Measurements from ENCODE around the gene CCDC50. TPM values are rescaled to one million over a fixed set of nuclear protein-coding genes. Genes with fewer than 3 reads are reported as not detected.

The CCDC50 gene
- total RNA-seq, 1 donor, result 31.0 TPM

DNA sequence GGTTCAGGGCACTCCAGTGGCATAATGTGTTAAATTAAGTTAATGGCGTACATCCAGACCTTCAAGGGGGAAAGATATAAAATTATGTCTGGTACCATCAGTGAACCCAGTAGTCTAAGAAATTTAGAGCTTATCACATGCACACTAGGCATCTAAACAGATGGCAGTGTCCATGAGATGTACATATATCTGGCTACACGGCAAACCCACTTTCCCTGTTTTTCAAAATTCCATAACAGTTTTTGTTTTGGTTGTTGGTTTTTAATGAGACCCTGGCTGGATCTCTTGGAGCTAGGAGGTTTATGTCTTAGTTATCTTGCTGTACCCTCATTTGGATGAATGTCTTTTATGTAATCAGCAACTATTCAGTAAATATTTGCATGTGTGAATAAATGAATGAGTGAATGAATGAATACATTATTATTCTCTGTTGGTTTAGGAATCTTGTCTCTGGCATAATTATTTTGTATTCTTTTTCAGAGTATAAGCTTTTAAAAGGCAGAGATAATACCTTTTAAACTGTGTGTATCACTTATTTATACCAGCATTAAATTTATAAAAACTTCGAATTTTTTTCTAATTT lies 4.2 kb downstream of the CCDC50 start:
- H3K4me1 ChIP-seq (ENCODE audit: insufficient read depth, low read length), result peaks cover 20% of the 10 kb centered on the region
- H3K27me3 ChIP-seq (ENCODE audit: insufficient read depth, low read length), result no peaks in the 10 kb centered on the region
- no peaks in the 10 kb centered on the region for H3K9me3 ChIP-seq (ENCODE audit: low read depth, low read length)
- no peak overlapping the region for H3K4me3 ChIP-seq (ENCODE audit: low read length)

DNA sequence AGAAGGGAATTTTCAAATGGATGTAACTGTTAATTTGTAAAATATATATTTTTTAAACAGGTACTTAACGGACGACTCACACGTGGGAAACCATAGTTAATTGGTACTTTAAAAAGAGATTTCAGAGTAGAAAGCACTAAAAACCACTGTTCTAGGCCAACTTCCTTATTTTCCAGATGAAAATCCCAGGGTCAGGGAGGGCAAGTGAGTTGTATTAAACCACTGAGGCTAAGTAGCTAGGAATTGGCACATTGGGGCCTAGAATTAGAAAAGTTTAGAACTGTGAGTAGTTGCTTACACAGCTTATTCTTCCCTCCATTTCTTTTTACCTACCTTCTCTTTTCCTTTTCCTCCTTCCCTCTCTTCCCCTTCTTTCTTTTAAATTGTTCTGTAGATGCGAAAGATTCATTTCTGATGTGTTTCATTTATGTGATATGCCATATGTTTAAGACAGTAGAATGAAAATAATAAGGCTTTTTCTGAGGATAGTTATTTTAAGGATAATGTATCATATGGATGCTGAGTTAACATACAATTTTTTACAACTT lies 5.2 kb downstream of the CCDC50 start:
- Histone ChIP-seq H3K4me1 (ENCODE audit: insufficient read depth, low read length) (peaks cover 13% of the 10 kb centered on the region), H3K9me3 (ENCODE audit: low read depth, low read length) (no peaks in the 10 kb centered on the region), H3K27me3 (ENCODE audit: insufficient read depth, low read length) (no peaks in the 10 kb centered on the region), H3K4me3 (ENCODE audit: low read length) (no peak overlapping the region)

DNA sequence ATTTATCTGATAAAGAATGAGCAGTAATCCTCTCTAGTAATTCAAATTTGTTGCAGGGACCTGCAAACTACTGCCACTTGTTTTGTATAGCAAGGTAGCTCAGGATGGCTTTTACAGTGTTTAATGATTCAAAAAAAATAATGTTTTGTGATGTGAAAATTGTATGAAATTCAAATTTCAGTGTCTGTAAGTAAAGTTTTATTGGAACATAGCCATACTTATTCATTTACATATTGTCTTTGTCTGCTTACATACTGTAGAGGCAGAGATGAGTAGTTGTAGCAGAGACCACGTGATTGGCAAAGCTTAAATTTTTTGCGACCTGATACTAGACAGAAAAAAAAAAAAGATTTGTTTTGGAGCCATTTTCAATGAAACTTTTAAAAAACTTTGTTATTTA lies 7.6 kb downstream of the CCDC50 start:
- no peaks in the 10 kb centered on the region for H3K9me3 ChIP-seq (ENCODE audit: low read depth, low read length)
- no peaks in the 10 kb centered on the region for H3K27me3 ChIP-seq (ENCODE audit: insufficient read depth, low read length)
- H3K4me1 ChIP-seq (ENCODE audit: insufficient read depth, low read length), result no peaks in the 10 kb centered on the region
- no peak overlapping the region for H3K4me3 ChIP-seq (ENCODE audit: low read length)

DNA sequence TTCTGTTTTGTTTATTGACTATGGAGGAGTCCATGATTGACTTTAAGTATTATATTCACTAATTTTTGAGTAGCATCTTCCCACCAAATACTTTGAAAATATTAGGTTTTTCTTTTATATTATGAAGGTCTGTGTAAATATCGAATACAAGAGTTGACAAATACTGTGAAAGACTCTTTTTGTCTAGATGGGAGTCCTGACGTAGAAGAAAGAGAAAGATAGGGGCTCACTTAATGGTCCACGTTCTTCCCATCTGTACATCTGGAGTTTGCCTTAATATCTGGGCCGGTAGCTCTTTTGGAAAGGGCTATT lies 8.9 kb downstream of the CCDC50 start:
- no peaks in the 10 kb centered on the region for H3K9me3 ChIP-seq (ENCODE audit: low read depth, low read length)
- no peaks in the 10 kb centered on the region for H3K4me1 ChIP-seq (ENCODE audit: insufficient read depth, low read length)

DNA sequence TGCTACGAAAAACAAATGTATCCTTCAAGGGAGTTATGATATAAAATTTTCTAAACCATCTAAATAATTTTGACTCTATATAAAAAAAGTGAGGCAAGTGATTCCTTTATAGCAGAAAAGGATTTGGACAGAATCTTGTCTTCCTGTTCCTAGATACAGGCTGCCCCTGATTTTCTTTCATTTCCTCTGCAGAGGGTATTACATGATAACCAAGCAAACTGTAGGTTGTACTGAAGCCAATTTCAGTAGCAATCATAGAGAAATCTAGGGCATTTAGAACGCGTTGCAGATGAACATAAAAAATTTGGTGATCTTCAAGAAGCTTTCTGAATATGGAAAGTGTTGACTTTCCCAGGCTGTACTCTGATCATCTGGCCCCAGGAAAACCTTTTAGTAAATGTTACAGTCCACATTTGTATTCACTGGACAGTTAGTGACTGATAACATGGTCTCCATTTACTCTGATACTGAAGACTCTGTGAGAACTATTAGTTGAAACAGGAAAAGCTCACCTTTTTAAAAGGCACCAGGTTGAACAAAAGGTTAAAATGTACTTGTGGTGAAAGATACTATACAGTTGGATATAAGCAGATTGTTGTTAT lies 10.2 kb downstream of the CCDC50 start:
- no peaks in the 10 kb centered on the region for H3K9me3 ChIP-seq (ENCODE audit: low read depth, low read length)
- H3K27me3 ChIP-seq (ENCODE audit: insufficient read depth, low read length), result no peaks in the 10 kb centered on the region
- no peak overlapping the region for H3K4me3 ChIP-seq (ENCODE audit: low read length)
- no peaks in the 10 kb centered on the region for H3K4me1 ChIP-seq (ENCODE audit: insufficient read depth, low read length)

More for the DNA sequence above, 8.9 kb downstream of the CCDC50 start:
- Histone ChIP-seq H3K4me3 (ENCODE audit: low read length) (no peak overlapping the region), H3K27me3 (ENCODE audit: insufficient read depth, low read length) (no peaks in the 10 kb centered on the region)

DNA sequence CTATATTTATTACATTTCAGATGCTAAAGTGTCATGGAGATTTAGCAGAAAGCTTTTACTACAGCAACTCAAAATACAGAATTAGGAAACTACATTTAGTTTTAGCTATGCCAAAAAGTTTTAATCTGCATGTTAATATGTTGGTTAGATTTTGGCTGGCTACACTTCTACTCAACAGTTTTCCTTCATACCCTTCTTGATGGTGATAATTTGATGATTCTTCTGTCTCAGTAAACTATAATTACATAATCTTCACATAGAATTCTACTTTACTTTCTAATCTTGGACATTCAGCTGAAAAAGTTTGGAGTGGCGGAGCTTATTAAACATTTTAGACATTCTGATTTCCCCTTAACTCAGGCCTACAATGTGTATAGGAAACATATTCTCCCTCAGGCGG lies 11.2 kb downstream of the CCDC50 start:
- Histone ChIP-seq H3K4me1 (ENCODE audit: insufficient read depth, low read length) (no peaks in the 10 kb centered on the region), H3K9me3 (ENCODE audit: low read depth, low read length) (no peaks in the 10 kb centered on the region), H3K27me3 (ENCODE audit: insufficient read depth, low read length) (no peaks in the 10 kb centered on the region), H3K4me3 (ENCODE audit: low read length) (no peak overlapping the region)

DNA sequence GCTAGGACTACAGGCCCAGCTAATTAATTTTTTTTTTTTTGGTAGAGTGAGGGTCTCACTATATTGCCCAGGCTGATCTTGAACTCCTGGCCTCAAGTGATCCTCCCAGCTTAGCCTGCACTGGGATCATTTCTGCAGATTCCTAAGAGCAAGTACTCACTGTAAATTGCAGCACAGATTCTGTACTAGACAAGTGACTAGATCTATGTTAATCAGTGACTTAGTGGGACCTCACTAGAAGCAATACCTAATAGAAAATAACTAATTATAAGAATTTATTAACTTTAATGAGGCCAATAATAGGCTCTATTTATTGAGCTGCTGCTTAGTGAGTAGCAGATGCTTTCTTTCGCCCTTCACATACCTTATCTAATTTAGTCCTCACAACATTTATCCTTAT lies 11.8 kb downstream of the CCDC50 start:
- Histone ChIP-seq H3K27me3 (ENCODE audit: insufficient read depth, low read length) (no peaks in the 10 kb centered on the region), H3K9me3 (ENCODE audit: low read depth, low read length) (no peaks in the 10 kb centered on the region), H3K4me1 (ENCODE audit: insufficient read depth, low read length) (no peaks in the 10 kb centered on the region), H3K4me3 (ENCODE audit: low read length) (no peak overlapping the region)

DNA sequence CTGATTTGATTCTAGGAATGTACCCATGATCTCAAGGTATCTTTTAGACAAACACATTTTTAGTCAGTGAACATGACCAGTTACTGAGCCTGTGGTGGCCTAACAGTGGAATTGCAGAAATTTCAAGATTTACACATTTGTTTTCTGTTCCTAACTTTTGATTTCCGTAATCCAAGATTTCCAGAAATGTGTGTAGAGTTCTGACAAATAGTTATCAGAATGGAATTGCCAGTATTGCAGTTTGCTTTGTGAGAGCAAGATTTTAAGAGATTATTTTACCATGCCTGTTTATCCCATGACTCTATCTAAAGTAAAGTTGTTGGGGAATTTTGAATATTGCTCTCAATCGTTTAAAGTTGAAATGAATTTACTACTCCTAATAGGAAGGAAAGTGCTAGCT lies 12.8 kb downstream of the CCDC50 start:
- no peaks in the 10 kb centered on the region for H3K9me3 ChIP-seq (ENCODE audit: low read depth, low read length)
- no peaks in the 10 kb centered on the region for H3K27me3 ChIP-seq (ENCODE audit: insufficient read depth, low read length)
- no peaks in the 10 kb centered on the region for H3K4me1 ChIP-seq (ENCODE audit: insufficient read depth, low read length)
- no peak overlapping the region for H3K4me3 ChIP-seq (ENCODE audit: low read length)

DNA sequence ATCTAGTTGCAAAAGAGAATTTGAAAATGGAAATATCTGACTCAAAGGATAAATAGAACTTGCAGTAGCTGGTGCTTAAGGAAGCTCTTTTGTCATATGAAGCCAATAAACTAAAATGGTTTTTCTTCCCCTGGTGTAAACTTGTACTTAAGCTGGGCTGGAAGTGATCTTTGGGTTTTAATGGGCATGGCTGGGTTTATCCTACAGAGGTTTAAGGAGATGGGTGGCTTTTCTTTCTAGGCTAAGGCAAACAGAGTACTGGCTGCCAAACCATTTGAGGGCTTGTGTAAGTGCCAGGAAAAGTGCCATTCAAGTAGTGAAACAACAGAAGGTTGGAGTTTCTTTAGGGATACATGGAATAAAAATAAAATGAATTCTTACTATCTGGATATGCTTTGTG lies 13.2 kb downstream of the CCDC50 start:
- H3K27me3 ChIP-seq (ENCODE audit: insufficient read depth, low read length), result no peaks in the 10 kb centered on the region
- H3K4me3 ChIP-seq (ENCODE audit: low read length), result no peak overlapping the region
- no peaks in the 10 kb centered on the region for H3K4me1 ChIP-seq (ENCODE audit: insufficient read depth, low read length)
- no peaks in the 10 kb centered on the region for H3K9me3 ChIP-seq (ENCODE audit: low read depth, low read length)

DNA sequence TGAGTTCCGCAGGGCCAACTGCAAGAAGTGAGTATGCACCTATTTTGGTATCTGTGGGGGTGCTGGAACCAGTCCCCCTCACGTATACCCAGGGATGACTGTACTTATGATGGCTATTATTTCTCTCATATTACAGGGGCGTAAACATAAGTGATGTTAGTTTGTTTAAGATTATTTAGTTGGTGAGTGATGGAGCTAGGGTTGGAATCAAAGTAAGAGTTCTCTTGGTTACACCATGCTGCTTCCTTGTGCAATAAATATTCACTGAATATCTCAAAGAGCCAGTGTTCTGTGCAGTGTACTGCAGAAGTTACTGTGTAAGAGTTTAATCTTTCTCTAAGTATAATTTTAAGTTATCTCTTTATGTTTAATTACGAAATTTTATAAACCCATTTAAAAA lies 13.9 kb downstream of the CCDC50 start:
- H3K27me3 ChIP-seq (ENCODE audit: insufficient read depth, low read length), result no peaks in the 10 kb centered on the region
- H3K9me3 ChIP-seq (ENCODE audit: low read depth, low read length), result no peaks in the 10 kb centered on the region
- no peaks in the 10 kb centered on the region for H3K4me1 ChIP-seq (ENCODE audit: insufficient read depth, low read length)
- H3K4me3 ChIP-seq (ENCODE audit: low read length), result no peak overlapping the region

DNA sequence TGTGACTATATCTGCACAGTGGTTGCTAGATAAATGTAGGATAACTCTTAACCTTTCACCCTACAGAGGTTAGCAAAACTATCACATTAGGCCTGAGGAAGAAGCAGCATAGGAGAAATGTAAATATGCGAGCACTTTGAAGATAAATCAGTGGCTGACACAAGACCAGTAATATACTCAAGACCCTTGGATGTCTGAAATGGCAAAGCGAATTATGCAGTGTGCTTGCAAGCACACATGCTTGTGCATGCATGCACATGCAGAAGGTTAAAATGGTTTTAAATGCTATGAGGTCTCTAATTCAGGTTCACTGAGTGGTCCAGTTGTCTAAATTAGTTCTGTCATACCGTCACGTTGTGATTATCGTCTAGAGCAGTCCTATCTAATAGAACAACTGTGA lies 14.7 kb downstream of the CCDC50 start:
- Histone ChIP-seq H3K9me3 (ENCODE audit: low read depth, low read length) (no peaks in the 10 kb centered on the region), H3K4me3 (ENCODE audit: low read length) (no peak overlapping the region), H3K4me1 (ENCODE audit: insufficient read depth, low read length) (no peaks in the 10 kb centered on the region), H3K27me3 (ENCODE audit: insufficient read depth, low read length) (no peaks in the 10 kb centered on the region)

DNA sequence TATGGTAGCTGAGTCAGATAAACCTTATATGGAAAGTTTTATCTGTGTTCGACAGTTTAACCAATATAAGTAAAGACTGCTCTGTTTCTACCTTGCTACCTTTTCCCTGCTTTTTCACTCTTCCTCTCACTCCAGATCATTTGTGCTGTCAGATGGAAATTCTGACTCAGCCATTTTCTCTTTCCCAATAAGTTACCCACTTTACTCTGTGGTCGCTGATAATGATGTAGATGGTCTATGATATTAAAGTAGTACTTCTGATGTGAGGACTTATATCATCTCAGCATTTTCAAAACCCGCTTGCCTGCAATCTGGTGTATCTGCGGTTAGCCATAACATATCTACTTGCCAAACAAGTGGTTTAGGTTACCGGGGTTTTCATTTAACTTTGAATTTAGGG lies 16.1 kb downstream of the CCDC50 start:
- Histone ChIP-seq H3K27me3 (ENCODE audit: insufficient read depth, low read length) (no peaks in the 10 kb centered on the region), H3K4me1 (ENCODE audit: insufficient read depth, low read length) (no peaks in the 10 kb centered on the region), H3K4me3 (ENCODE audit: low read length) (no peak overlapping the region), H3K9me3 (ENCODE audit: low read depth, low read length) (no peaks in the 10 kb centered on the region)

DNA sequence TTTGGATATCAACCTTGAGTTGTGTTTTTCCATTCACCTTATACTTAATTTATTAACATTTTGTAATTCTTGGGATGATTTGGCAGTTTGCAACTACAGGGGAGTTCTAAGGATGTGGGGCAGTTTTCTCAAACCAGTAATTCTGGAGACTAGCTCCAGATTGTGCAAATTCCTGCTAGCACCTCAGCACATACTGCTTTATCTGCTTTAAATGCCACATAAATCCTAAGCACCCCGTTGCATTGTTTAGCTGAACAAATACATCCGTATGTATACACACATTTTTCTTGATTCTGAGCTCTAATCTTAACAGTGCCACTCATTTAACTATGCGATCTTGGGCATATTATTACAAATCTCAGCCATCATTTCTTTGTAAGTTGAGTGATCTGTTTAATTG lies 18.0 kb downstream of the CCDC50 start:
- Histone ChIP-seq H3K27me3 (ENCODE audit: insufficient read depth, low read length) (no peaks in the 10 kb centered on the region), H3K9me3 (ENCODE audit: low read depth, low read length) (no peaks in the 10 kb centered on the region), H3K4me1 (ENCODE audit: insufficient read depth, low read length) (no peaks in the 10 kb centered on the region), H3K4me3 (ENCODE audit: low read length) (no peak overlapping the region)

DNA sequence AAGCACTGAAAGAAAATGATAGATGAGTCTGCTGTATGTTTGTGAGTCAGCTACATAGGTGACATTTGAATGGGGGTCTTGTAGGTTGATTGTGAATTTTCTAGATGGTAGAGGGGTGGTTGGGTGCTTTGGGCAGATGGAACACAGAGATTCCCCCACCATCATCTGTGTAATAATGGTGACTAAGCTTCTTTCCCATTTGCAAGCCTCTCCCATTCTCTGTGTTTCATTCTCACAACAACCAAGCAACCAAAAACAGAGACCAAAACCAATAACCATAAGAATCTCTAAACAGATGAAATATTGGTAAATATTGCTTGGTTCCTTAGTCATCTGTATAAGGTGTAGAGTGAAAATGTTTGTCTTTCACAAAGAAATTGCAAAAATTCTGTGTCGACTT lies 18.9 kb downstream of the CCDC50 start:
- Histone ChIP-seq H3K4me3 (ENCODE audit: low read length) (no peak overlapping the region), H3K4me1 (ENCODE audit: insufficient read depth, low read length) (no peaks in the 10 kb centered on the region), H3K27me3 (ENCODE audit: insufficient read depth, low read length) (no peaks in the 10 kb centered on the region), H3K9me3 (ENCODE audit: low read depth, low read length) (no peaks in the 10 kb centered on the region)

DNA sequence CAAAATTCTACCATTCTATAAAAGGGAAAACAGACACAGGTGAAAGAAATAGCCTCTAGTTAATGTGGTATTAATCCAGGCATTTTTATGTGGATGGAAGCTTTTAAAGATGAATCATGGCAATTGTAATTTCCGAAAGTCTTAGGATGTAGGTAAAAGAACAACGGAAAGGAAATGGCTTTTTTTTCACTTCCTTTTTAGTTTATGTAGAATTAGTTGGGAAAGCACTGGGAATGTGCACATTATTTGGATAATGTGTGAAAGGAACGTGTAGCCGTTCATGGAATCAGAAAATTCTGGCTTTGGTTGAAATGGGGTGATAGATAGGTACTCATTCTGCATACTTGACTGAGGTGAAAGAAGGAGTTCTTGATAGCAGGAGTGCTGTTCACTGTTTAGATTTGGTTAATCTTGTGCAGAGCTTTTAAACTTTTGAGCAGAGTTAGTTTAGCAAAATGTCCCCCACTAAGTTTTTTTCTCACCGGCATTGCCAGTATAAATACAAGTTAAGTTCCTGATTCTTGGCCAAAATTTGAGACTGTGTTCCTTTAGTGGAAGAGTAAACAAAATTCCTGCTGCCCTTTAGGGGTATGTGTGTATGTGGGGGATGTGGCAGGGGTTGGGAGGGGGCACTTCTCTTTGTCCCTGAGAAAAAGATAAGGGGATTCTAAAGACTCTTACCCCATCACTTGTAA lies 21.3 kb downstream of the CCDC50 start:
- Histone ChIP-seq H3K4me3 (ENCODE audit: low read length) (no peak overlapping the region), H3K9me3 (ENCODE audit: low read depth, low read length) (no peaks in the 10 kb centered on the region), H3K27me3 (ENCODE audit: insufficient read depth, low read length) (no peaks in the 10 kb centered on the region), H3K4me1 (ENCODE audit: insufficient read depth, low read length) (no peaks in the 10 kb centered on the region)

DNA sequence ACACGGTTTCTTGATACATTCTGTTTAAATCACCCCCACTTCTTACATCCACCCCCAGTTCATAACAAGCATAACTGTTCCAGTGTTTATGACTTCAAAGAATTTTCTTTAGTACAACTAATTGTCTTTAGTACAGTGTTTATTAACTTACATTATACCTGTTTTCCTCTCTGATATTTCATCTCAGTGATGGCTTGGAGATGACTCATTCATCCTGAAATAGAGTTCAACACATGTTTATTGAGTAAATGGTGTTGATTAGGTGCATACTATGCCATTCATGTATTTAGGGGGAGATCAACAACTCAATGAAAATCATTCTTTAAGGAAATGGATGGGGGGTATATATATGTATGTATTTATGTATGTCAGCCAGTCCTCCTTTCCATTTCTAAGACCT lies 22.8 kb downstream of the CCDC50 start:
- Histone ChIP-seq H3K4me3 (ENCODE audit: low read length) (no peak overlapping the region), H3K4me1 (ENCODE audit: insufficient read depth, low read length) (no peaks in the 10 kb centered on the region), H3K27me3 (ENCODE audit: insufficient read depth, low read length) (no peaks in the 10 kb centered on the region), H3K9me3 (ENCODE audit: low read depth, low read length) (no peaks in the 10 kb centered on the region)

All from mononuclear cell (primary cell).